Islet of Langerhans (tissue), 1 donor: ENCODE measurements around the gene SH2D4B.

Source experiments
- FAIRE-seq: peaks from one replicate; lab custom pipeline; 2011; peaks lifted over from hg19 to GRCh38; lab: Jason Lieb, UNC

SH2D4B gene

GRCh38 chr10:80504158-80504811 is 33.4 kb upstream of the SH2D4B start:
- no peak for FAIRE-seq

GRCh38 chr10:80504897-80505465 is 32.7 kb upstream of the SH2D4B start:
- no peak for FAIRE-seq

- no peak for FAIRE-seq
These were observed 31.5 kb upstream of the SH2D4B start for GRCh38 chr10:80506189-80506575.

- no peak for FAIRE-seq
These were observed 30.7 kb upstream of the SH2D4B start for GRCh38 chr10:80506836-80507487.

GRCh38 chr10:80509108-80509402 is 28.6 kb upstream of the SH2D4B start:
- no peak for FAIRE-seq

GRCh38 chr10:80509403-80510161 is 28.1 kb upstream of the SH2D4B start:
- FAIRE-seq: no peak

- FAIRE-seq: no peak
These were observed 25.6 kb upstream of the SH2D4B start for GRCh38 chr10:80512031-80512526.

- FAIRE-seq: no peak
These were observed 24.6 kb upstream of the SH2D4B start for GRCh38 chr10:80513106-80513505.

- FAIRE-seq: no peak
These were observed 22.2 kb upstream of the SH2D4B start for GRCh38 chr10:80515511-80515910.

GRCh38 chr10:80515941-80516340 is 21.8 kb upstream of the SH2D4B start:
- FAIRE-seq: no peak

- FAIRE-seq: no peak
These were observed 21.1 kb upstream of the SH2D4B start for GRCh38 chr10:80516506-80517075.

- no peak for FAIRE-seq
These were observed 20.1 kb upstream of the SH2D4B start for GRCh38 chr10:80517416-80518142.

GRCh38 chr10:80518143-80518806 is 19.4 kb upstream of the SH2D4B start:
- FAIRE-seq: no peak

- FAIRE-seq: no peak
These were observed 18.8 kb upstream of the SH2D4B start for GRCh38 chr10:80518807-80519360.

GRCh38 chr10:80519936-80520650 is 17.6 kb upstream of the SH2D4B start:
- no peak for FAIRE-seq

- FAIRE-seq: no peak
These were observed 16.8 kb upstream of the SH2D4B start for GRCh38 chr10:80520661-80521470.

- FAIRE-seq: no peak
These were observed 14.8 kb upstream of the SH2D4B start for GRCh38 chr10:80522756-80523363.

- FAIRE-seq: no peak
These were observed 13.9 kb upstream of the SH2D4B start for GRCh38 chr10:80523773-80524172.
